Endodermal cell (in vitro differentiated cells): ENCODE measurements around the gene HECTD1. TPM values are rescaled to one million over a fixed set of nuclear protein-coding genes. Genes with fewer than 3 reads are reported as not detected.

Source experiments
- DNase-seq: peaks from one replicate; pipeline ENCODE4 v3.0.0-alpha.2; 2017
- H3K27ac ChIP-seq: 2 replicates; pipeline ENCODE4 v1.5.1; 2013; ENCODE audit warnings: mild to moderate bottlenecking, low read depth, low read length, moderate library complexity
- H3K27me3 ChIP-seq: 2 replicates; pipeline ENCODE4 v1.6.1; 2013; ENCODE audit warnings: mild to moderate bottlenecking, low read length, moderate library complexity; ENCODE audit not compliant: insufficient read depth, control insufficient read depth, poor library complexity, severe bottlenecking
- H3K36me3 ChIP-seq: 2 replicates; pipeline ENCODE4 v1.7.0; 2013; ENCODE audit warnings: mild to moderate bottlenecking, low read length, moderate library complexity; ENCODE audit not compliant: control insufficient read depth, insufficient read depth
- H3K4me1 ChIP-seq: one replicate; pipeline ENCODE4 v1.7.0; 2013; ENCODE audit warnings: low read length; ENCODE audit not compliant: control insufficient read depth, insufficient read depth
- H3K4me3 ChIP-seq: 2 replicates; pipeline ENCODE4 v1.5.1; 2013; ENCODE audit warnings: mild to moderate bottlenecking, low read length, moderate library complexity
- H3K9ac ChIP-seq: 2 replicates; pipeline ENCODE4 v1.6.1; 2013; ENCODE audit warnings: mild to moderate bottlenecking, low read length, moderate library complexity; ENCODE audit not compliant: poor library complexity, severe bottlenecking; ENCODE audit errors: extremely low read depth
- H3K9me3 ChIP-seq: 2 replicates; pipeline ENCODE4 v1.6.1; 2013; ENCODE audit warnings: mild to moderate bottlenecking, low read length, moderate library complexity; ENCODE audit not compliant: control insufficient read depth
- H3K27ac Mint-ChIP-seq: 2 replicates; pipeline ENCODE4 v1.8.0; 2020; ENCODE audit warnings: mixed read lengths
- H3K27me3 Mint-ChIP-seq: 2 replicates; pipeline ENCODE4 v1.8.0; 2021; ENCODE audit warnings: mild to moderate bottlenecking, mixed read lengths; ENCODE audit not compliant: insufficient read depth
- H3K36me3 Mint-ChIP-seq: 2 replicates; pipeline ENCODE4 v1.8.0; 2020; ENCODE audit warnings: low read depth, mixed read lengths
- H3K4me1 Mint-ChIP-seq: 2 replicates; pipeline ENCODE4 v1.8.0; 2020; ENCODE audit warnings: mixed read lengths
- H3K4me3 Mint-ChIP-seq: 2 replicates; pipeline ENCODE4 v1.8.0; 2020; ENCODE audit warnings: mild to moderate bottlenecking, moderate library complexity, mixed read lengths
- H3K9me3 Mint-ChIP-seq: 2 replicates; pipeline ENCODE4 v1.8.0; 2020; ENCODE audit warnings: mild to moderate bottlenecking, mixed read lengths
- WGBS, 2 experiments: methylation state at CpG; one replicate each; pipeline versions ENCODE4 v1.1.5 to v1.1.7; 2013; ENCODE audit warnings: missing lambda C conversion rate in 2 of 2, mixed read lengths in 1 of 2; ENCODE audit not compliant: insufficient coverage in 1 of 2, insufficient read length in 1 of 2; 5-methylcytosine and 5-hydroxymethylcytosine counted together
- total RNA-seq, 2 donors: library from RNA; stranded (reverse); fragmentation: NEBNext Ultra II Directional in 1 of 2; extraction: Animal tissue kit (Norgen Biotek cat#: 25700) in 1 of 2; gene quantifications; 2 replicates in 1 of 2; 3 replicates in 1 of 2; pipeline ENCODE4 v1.2.1, GENCODE V29; 2021
- TF ChIP-seq, protein P1 (sequence below): fragments of 200-600 bp; sonication (generic); conservative IDR thresholded peaks from 2 replicates; pipeline ENCODE4 v1.5.0; 2021; ENCODE audit warnings: antibody characterized with exemption, mild to moderate bottlenecking

The HECTD1 gene
- total RNA-seq, 2 donors from 2014 or later = 118 to 132 TPM

DNA sequence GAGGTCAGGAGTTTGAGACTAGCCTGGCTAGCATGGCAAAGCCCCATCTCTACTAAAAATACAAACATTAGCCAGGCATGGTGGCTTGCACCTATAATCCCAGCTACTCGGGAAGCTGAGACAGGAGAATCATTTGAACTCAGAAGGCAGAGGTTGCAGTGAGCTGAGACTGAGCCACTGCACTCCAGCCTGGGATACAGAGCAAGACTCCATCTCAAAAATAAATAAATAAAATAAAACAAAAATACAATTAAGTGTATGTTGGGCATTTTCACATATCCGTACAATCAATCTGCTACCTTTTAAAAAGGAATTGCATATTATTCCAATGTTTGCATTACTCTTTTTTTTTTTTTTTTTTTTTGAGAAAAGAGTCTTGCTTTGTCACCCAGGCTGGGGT is 47.7 kb upstream of the HECTD1 start:
- Mint-ChIP-seq H3K9me3 (peaks cover 5% of the 10 kb centered on the region), H3K36me3 (no peaks in the 10 kb centered on the region), H3K4me3 (no peak overlapping the region), H3K27ac (no peak overlapping the region), H3K4me1 (no peaks in the 10 kb centered on the region), H3K27me3 (no peaks in the 10 kb centered on the region)
- H3K36me3 ChIP-seq = no peaks in the 10 kb centered on the region
- no peaks in the 10 kb centered on the region for H3K9me3 ChIP-seq
- TF ChIP-seq, protein P1, sequence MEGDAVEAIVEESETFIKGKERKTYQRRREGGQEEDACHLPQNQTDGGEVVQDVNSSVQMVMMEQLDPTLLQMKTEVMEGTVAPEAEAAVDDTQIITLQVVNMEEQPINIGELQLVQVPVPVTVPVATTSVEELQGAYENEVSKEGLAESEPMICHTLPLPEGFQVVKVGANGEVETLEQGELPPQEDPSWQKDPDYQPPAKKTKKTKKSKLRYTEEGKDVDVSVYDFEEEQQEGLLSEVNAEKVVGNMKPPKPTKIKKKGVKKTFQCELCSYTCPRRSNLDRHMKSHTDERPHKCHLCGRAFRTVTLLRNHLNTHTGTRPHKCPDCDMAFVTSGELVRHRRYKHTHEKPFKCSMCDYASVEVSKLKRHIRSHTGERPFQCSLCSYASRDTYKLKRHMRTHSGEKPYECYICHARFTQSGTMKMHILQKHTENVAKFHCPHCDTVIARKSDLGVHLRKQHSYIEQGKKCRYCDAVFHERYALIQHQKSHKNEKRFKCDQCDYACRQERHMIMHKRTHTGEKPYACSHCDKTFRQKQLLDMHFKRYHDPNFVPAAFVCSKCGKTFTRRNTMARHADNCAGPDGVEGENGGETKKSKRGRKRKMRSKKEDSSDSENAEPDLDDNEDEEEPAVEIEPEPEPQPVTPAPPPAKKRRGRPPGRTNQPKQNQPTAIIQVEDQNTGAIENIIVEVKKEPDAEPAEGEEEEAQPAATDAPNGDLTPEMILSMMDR = no peak
- DNase-seq = no peak
- no peak overlapping the region for H3K4me3 ChIP-seq
- no peaks in the 10 kb centered on the region for H3K27me3 ChIP-seq
- H3K27ac ChIP-seq = no peak overlapping the region
- H3K4me1 ChIP-seq = no peaks in the 10 kb centered on the region
- WGBS, 2 experiments = 96% methylated on average over 1 of the region's 2 CpGs; no CpG with 5 or more reads in 1 of the 2 experiments
- no peak overlapping the region for H3K9ac ChIP-seq

GRCh38 chr14:31253746-31254471 is 46.3 kb upstream of the HECTD1 start:
- Mint-ChIP-seq H3K4me1 (no peaks in the 10 kb centered on the region), H3K36me3 (no peaks in the 10 kb centered on the region), H3K27ac (no peak overlapping the region), H3K27me3 (no peaks in the 10 kb centered on the region), H3K4me3 (no peak overlapping the region), H3K9me3 (peaks cover 7% of the 10 kb centered on the region)
- no peak overlapping the region for H3K4me3 ChIP-seq
- H3K9ac ChIP-seq = no peak overlapping the region
- TF ChIP-seq, protein P1 = no peak
- no peaks in the 10 kb centered on the region for H3K36me3 ChIP-seq
- WGBS, 2 experiments = 94 to 96% methylated on average over 4 to 9 of the region's 9 CpGs
- no peak overlapping the region for H3K27ac ChIP-seq
- no peaks in the 10 kb centered on the region for H3K27me3 ChIP-seq
- H3K4me1 ChIP-seq = no peaks in the 10 kb centered on the region
- no peak for DNase-seq
- H3K9me3 ChIP-seq = no peaks in the 10 kb centered on the region

GRCh38 chr14:31252865-31253264 is 45.3 kb upstream of the HECTD1 start:
- Histone ChIP-seq H3K36me3 (no peaks in the 10 kb centered on the region), H3K9ac (no peak overlapping the region), H3K9me3 (no peaks in the 10 kb centered on the region), H3K4me1 (no peaks in the 10 kb centered on the region), H3K27me3 (no peaks in the 10 kb centered on the region), H3K4me3 (no peak overlapping the region), H3K27ac (no peak overlapping the region)
- TF ChIP-seq, protein P1 = no peak
- H3K4me1 Mint-ChIP-seq = no peaks in the 10 kb centered on the region
- no peak overlapping the region for H3K27ac Mint-ChIP-seq
- no peak overlapping the region for H3K4me3 Mint-ChIP-seq
- 100% methylated on average over 1 of the region's 1 CpG; no CpG with 5 or more reads in 1 of the 2 experiments for WGBS, 2 experiments
- peaks cover 1% of the 10 kb centered on the region for H3K27me3 Mint-ChIP-seq
- DNase-seq = no peak
- no peaks in the 10 kb centered on the region for H3K36me3 Mint-ChIP-seq
- H3K9me3 Mint-ChIP-seq = peaks cover 7% of the 10 kb centered on the region
